H9 (cell line): ENCODE measurements around the gene HLA-DOB. TPM values are rescaled to one million over a fixed set of nuclear protein-coding genes. Genes with fewer than 3 reads are reported as not detected.

ENCODE experiments used
- DNase-seq: peaks from one replicate; pipeline ENCODE4 v3.0.0-alpha.2; 2017
- H2AFZ ChIP-seq: one replicate; pipeline ENCODE4 v1.6.1; 2013; ENCODE audit warnings: mild to moderate bottlenecking, low read length, control low read depth, moderate library complexity
- H2AK5ac ChIP-seq: 2 replicates; pipeline ENCODE4 v1.6.1; 2013; ENCODE audit warnings: low read length, control low read depth, mixed read lengths; ENCODE audit not compliant: insufficient read length
- H2BK120ac ChIP-seq: one replicate; pipeline ENCODE4 v1.6.1; 2013; ENCODE audit warnings: low read depth, mild to moderate bottlenecking, low read length, control low read depth, inconsistent platforms; ENCODE audit not compliant: poor library complexity, severe bottlenecking
- H2BK12ac ChIP-seq: 2 replicates; pipeline ENCODE4 v1.6.1; 2013; ENCODE audit warnings: low read length, control low read depth, mixed read lengths, low read depth; ENCODE audit not compliant: insufficient read length
- H2BK15ac ChIP-seq: 2 replicates; pipeline ENCODE4 v1.6.1; 2013; ENCODE audit warnings: low read depth, low read length, control low read depth
- H2BK20ac ChIP-seq: one replicate; pipeline ENCODE4 v1.6.1; 2013; ENCODE audit warnings: low read depth, mild to moderate bottlenecking, low read length, control low read depth, inconsistent platforms; ENCODE audit not compliant: poor library complexity, severe bottlenecking
- H2BK5ac ChIP-seq: 2 replicates; pipeline ENCODE4 v1.6.1; 2013; ENCODE audit warnings: low read length, control low read depth, mixed read lengths; ENCODE audit not compliant: insufficient read length
- H3K14ac ChIP-seq: 2 replicates; pipeline ENCODE4 v1.6.1; 2013; ENCODE audit warnings: low read length, control low read depth; ENCODE audit not compliant: insufficient read depth
- H3K18ac ChIP-seq: 2 replicates; pipeline ENCODE4 v1.6.1; 2013; ENCODE audit warnings: low read depth, mild to moderate bottlenecking, mixed read lengths, low read length, control low read depth; ENCODE audit not compliant: insufficient read length
- H3K23ac ChIP-seq: 2 replicates; pipeline ENCODE4 v1.6.1; 2013; ENCODE audit warnings: low read length, control low read depth, mixed read lengths, low read depth; ENCODE audit not compliant: insufficient read length
- H3K23me2 ChIP-seq: 2 replicates; pipeline ENCODE4 v1.6.1; 2013; ENCODE audit warnings: low read depth, mild to moderate bottlenecking, mixed read lengths, low read length, control low read depth; ENCODE audit not compliant: insufficient read length, poor library complexity, severe bottlenecking
- H3K27ac ChIP-seq: 2 replicates; pipeline ENCODE4 v1.5.1; 2013; ENCODE audit warnings: low read length, control low read depth, mixed read lengths, low read depth; ENCODE audit not compliant: insufficient read length
- H3K27me3 ChIP-seq: 2 replicates; pipeline ENCODE4 v1.6.1; 2013; ENCODE audit warnings: low read length, control low read depth, inconsistent platforms; ENCODE audit not compliant: insufficient read depth
- H3K4ac ChIP-seq: 2 replicates; pipeline ENCODE4 v1.6.1; 2013; ENCODE audit warnings: low read depth, mild to moderate bottlenecking, control low read depth, inconsistent platforms, low read length, moderate library complexity
- H3K4me1 ChIP-seq: 2 replicates; pipeline ENCODE4 v1.6.1; 2013; ENCODE audit warnings: low read length, control low read depth, inconsistent platforms; ENCODE audit not compliant: insufficient read depth
- H3K4me2 ChIP-seq: 2 replicates; pipeline ENCODE4 v1.6.1; 2013; ENCODE audit warnings: low read length, control low read depth, mixed read lengths; ENCODE audit not compliant: insufficient read length, insufficient read depth
- H3K56ac ChIP-seq: 2 replicates; pipeline ENCODE4 v1.6.1; 2013; ENCODE audit warnings: low read depth, mild to moderate bottlenecking, mixed read lengths, low read length, control low read depth; ENCODE audit not compliant: insufficient read length
- H3K79me1 ChIP-seq: 2 replicates; pipeline ENCODE4 v1.6.1; 2013; ENCODE audit warnings: low read depth, mild to moderate bottlenecking, moderate library complexity, low read length, control low read depth, inconsistent platforms; ENCODE audit not compliant: insufficient read depth, poor library complexity, severe bottlenecking
- H3K79me2 ChIP-seq: 2 replicates; pipeline ENCODE4 v1.6.1; 2013; ENCODE audit warnings: low read length, control low read depth, inconsistent platforms; ENCODE audit not compliant: insufficient read depth
- H3K9ac ChIP-seq: 2 replicates; pipeline ENCODE4 v1.6.1; 2013; ENCODE audit warnings: low read length, control low read depth, mixed read lengths; ENCODE audit not compliant: insufficient read length; ENCODE audit errors: extremely low read depth
- H3K9me3 ChIP-seq: one replicate; pipeline ENCODE4 v1.6.1; 2013; ENCODE audit warnings: low read depth, low read length, inconsistent platforms; ENCODE audit not compliant: control insufficient read depth
- H3T11ph ChIP-seq: one replicate; pipeline ENCODE4 v1.6.1; 2013; ENCODE audit warnings: mild to moderate bottlenecking, low read length, control low read depth, inconsistent platforms
- H4K20me1 ChIP-seq: one replicate; pipeline ENCODE4 v1.6.1; 2013; ENCODE audit not compliant: control insufficient read depth, insufficient read length, insufficient read depth
- H4K5ac ChIP-seq: 2 replicates; pipeline ENCODE4 v1.6.1; 2013; ENCODE audit warnings: low read depth, mild to moderate bottlenecking, mixed read lengths, low read length, control low read depth; ENCODE audit not compliant: insufficient read length
- H4K8ac ChIP-seq: replicated peaks from 2 replicates; pipeline ENCODE4 v1.6.1; 2013; ENCODE audit warnings: low read length, control low read depth, mixed read lengths, low read depth; ENCODE audit not compliant: insufficient read length
- H4K91ac ChIP-seq: 2 replicates; pipeline ENCODE4 v1.6.1; 2013; ENCODE audit warnings: low read depth, mild to moderate bottlenecking, moderate library complexity, mixed read lengths, low read length, control low read depth; ENCODE audit not compliant: insufficient read length
- H3K27ac Mint-ChIP-seq, 3 experiments: 2 replicates in 2 of 3; 3 replicates in 1 of 3; pipeline ENCODE4 v1.8.0; 2020 to 2021; ENCODE audit warnings: mixed read lengths in 3 of 3, mild to moderate bottlenecking in 1 of 3, moderate library complexity in 1 of 3
- H3K27me3 Mint-ChIP-seq: 2 replicates; pipeline ENCODE4 v1.8.0; 2021; ENCODE audit warnings: low read depth, mild to moderate bottlenecking, moderate library complexity, mixed read lengths
- H3K36me3 Mint-ChIP-seq, 3 experiments: 2 replicates in 2 of 3; 3 replicates in 1 of 3; pipeline ENCODE4 v1.8.0; 2020 to 2021; ENCODE audit warnings: low read depth in 3 of 3, mixed read lengths in 3 of 3; ENCODE audit not compliant: insufficient read depth in 1 of 3
- H3K4me1 Mint-ChIP-seq, 2 experiments: 2 replicates each; pipeline ENCODE4 v1.8.0; 2020; ENCODE audit warnings: mixed read lengths in 2 of 2
- H3K4me3 Mint-ChIP-seq, 2 experiments: 2 replicates in 1 of 2; 3 replicates in 1 of 2; pipeline ENCODE4 v1.8.0; 2020 to 2021; ENCODE audit warnings: mild to moderate bottlenecking in 2 of 2, mixed read lengths in 2 of 2, moderate library complexity in 1 of 2
- H3K9me3 Mint-ChIP-seq, 2 experiments: 2 replicates in 1 of 2; 3 replicates in 1 of 2; pipeline ENCODE4 v1.8.0; 2020; ENCODE audit warnings: mild to moderate bottlenecking in 2 of 2, mixed read lengths in 2 of 2, moderate library complexity in 1 of 2
- WGBS: extraction: QIAGEN DNeasy Blood & Tissue Kit; methylation state at CpG from one replicate; pipeline ENCODE4 v1.1.7; 2013; ENCODE audit warnings: missing lambda C conversion rate, low lambda C conversion rate, mixed read lengths; ENCODE audit not compliant: insufficient read length; ENCODE audit errors: extremely low coverage; 5-methylcytosine and 5-hydroxymethylcytosine counted together
- total RNA-seq: library from RNA; stranded (reverse); gene quantifications from 2 replicates; pipeline ENCODE4 v1.2.1, GENCODE V29; 2021
- TF ChIP-seq, protein P1 (sequence below): fragments of 200-600 bp; sonication (generic); conservative IDR thresholded peaks from 3 replicates; pipeline ENCODE4 v1.8.0; 2021; ENCODE audit warnings: antibody characterized with exemption, mild to moderate bottlenecking

HLA-DOB gene
- total RNA-seq, 1 experiment from 2014 or later, result 0.20 TPM

DNA sequence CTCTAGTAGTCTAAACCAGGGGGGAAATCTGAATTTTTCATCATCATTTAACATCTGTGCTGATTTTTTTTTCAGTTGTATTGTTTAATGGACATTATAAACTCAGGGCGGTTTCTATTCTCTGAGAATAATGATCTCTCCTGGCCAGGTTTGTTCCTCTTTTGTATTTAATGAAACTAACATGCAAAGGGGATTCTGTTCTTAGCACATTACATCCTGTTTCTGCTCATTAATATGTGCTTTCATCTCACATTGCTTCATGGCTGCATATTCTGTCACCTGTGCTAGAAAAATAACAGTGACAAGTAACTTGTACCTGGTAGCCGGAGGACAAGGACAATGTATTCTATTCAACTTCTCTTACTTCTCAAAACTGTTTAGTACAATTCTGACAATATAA is 806 bp downstream of the HLA-DOB start:
- Histone ChIP-seq H3K56ac (no peak overlapping the region), H4K91ac (no peak overlapping the region), H3K9ac (no peak overlapping the region), H2AK5ac (no peak overlapping the region), H3K4me1 (no peaks in the 10 kb centered on the region), H3K4me2 (no peak overlapping the region), H3K4ac (no peak overlapping the region), H3K23me2 (no peaks in the 10 kb centered on the region), H3K79me2 (no peaks in the 10 kb centered on the region), H4K8ac (no peak overlapping the region), H3K27ac (no peak overlapping the region), H2BK12ac (no peak overlapping the region), H3K23ac (no peak overlapping the region), H3K14ac (no peak overlapping the region), H3K27me3 (no peaks in the 10 kb centered on the region), H3K79me1 (no peaks in the 10 kb centered on the region), H3K18ac (no peak overlapping the region), H4K5ac (no peak overlapping the region), H2AFZ (no peak overlapping the region), H2BK120ac (no peak overlapping the region), H2BK15ac (no peak overlapping the region), H3K9me3 (no peaks in the 10 kb centered on the region), H2BK20ac (no peak overlapping the region), H2BK5ac (no peak overlapping the region), H3T11ph (no peak overlapping the region), H4K20me1 (no peaks in the 10 kb centered on the region)
- H3K27me3 Mint-ChIP-seq, result peaks cover 23% of the 10 kb centered on the region
- no peak for DNase-seq
- H3K36me3 Mint-ChIP-seq, result no peaks in the 10 kb centered on the region
- no CpG with 5 or more reads among the region's 2 CpGs for WGBS
- H3K27ac Mint-ChIP-seq, result no peak overlapping the region
- peaks cover 0 to 9% of the 10 kb centered on the region in 2 experiments; a peak in 2 of 4 replicates for H3K4me1 Mint-ChIP-seq
- H3K9me3 Mint-ChIP-seq, result no peaks in the 10 kb centered on the region
- no peak overlapping the region for H3K4me3 Mint-ChIP-seq
- TF ChIP-seq, protein P1, sequence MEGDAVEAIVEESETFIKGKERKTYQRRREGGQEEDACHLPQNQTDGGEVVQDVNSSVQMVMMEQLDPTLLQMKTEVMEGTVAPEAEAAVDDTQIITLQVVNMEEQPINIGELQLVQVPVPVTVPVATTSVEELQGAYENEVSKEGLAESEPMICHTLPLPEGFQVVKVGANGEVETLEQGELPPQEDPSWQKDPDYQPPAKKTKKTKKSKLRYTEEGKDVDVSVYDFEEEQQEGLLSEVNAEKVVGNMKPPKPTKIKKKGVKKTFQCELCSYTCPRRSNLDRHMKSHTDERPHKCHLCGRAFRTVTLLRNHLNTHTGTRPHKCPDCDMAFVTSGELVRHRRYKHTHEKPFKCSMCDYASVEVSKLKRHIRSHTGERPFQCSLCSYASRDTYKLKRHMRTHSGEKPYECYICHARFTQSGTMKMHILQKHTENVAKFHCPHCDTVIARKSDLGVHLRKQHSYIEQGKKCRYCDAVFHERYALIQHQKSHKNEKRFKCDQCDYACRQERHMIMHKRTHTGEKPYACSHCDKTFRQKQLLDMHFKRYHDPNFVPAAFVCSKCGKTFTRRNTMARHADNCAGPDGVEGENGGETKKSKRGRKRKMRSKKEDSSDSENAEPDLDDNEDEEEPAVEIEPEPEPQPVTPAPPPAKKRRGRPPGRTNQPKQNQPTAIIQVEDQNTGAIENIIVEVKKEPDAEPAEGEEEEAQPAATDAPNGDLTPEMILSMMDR, result no peak
